Karpas-422 (cell line): ENCODE data around the gene CRYGS. TPM values are rescaled to one million over a fixed set of nuclear protein-coding genes. Genes with fewer than 3 reads are reported as not detected.
"Not testable (repeated sequence)": the region's sequence is repeated elsewhere in the genome, so short reads cannot be mapped to it uniquely, and the experiment has no call there.

Source experiments
- DNase-seq: peaks from one replicate; pipeline ENCODE4 v3.0.0-alpha.2; 2015
- H2AFZ ChIP-seq: fragments of 200-600 bp; sonication (generic); 2 replicates; pipeline ENCODE4 v1.6.1; 2014; ENCODE audit warnings: antibody characterized with exemption, low read length, mixed read lengths
- H3K27ac ChIP-seq: fragments of 200-600 bp; sonication (generic); 2 replicates; pipeline ENCODE4 v1.5.1; 2014; ENCODE audit warnings: mild to moderate bottlenecking, low read length, moderate library complexity
- H3K27me3 ChIP-seq: fragments of 200-600 bp; sonication (generic); 2 replicates; pipeline ENCODE4 v1.6.1; 2014; ENCODE audit warnings: low read length, mixed read lengths
- H3K36me3 ChIP-seq: fragments of 200-600 bp; sonication (generic); 2 replicates; pipeline ENCODE4 v1.6.1; 2014; ENCODE audit warnings: low read length, mixed read lengths; ENCODE audit not compliant: insufficient read depth
- H3K4me1 ChIP-seq: fragments of 200-600 bp; sonication (generic); 2 replicates; pipeline ENCODE4 v1.6.1; 2014; ENCODE audit warnings: mild to moderate bottlenecking, low read length, mixed read lengths
- H3K4me2 ChIP-seq: fragments of 200-600 bp; sonication (generic); 2 replicates; pipeline ENCODE4 v1.6.1; 2014; ENCODE audit warnings: low read length, low read depth, mild to moderate bottlenecking; ENCODE audit not compliant: poor library complexity, severe bottlenecking
- H3K4me3 ChIP-seq: fragments of 200-600 bp; sonication (generic); 2 replicates; pipeline ENCODE4 v1.5.1; 2014; ENCODE audit warnings: mild to moderate bottlenecking, antibody characterized with exemption, low read length, mixed read lengths
- H3K79me2 ChIP-seq: fragments of 200-600 bp; sonication (generic); 2 replicates; pipeline ENCODE4 v1.6.1; 2014; ENCODE audit warnings: mild to moderate bottlenecking, low read length, mixed read lengths
- H3K9ac ChIP-seq: fragments of 200-600 bp; sonication (generic); 2 replicates; pipeline ENCODE4 v1.6.0; 2014; ENCODE audit warnings: low read length
- H3K9me2 ChIP-seq: fragments of 200-600 bp; sonication (generic), shearing (Covaris generic); replicated peaks from 2 replicates; pipeline ENCODE4 v1.6.0; 2014; ENCODE audit warnings: mild to moderate bottlenecking, low read length, moderate library complexity; ENCODE audit not compliant: insufficient read depth
- H3K9me3 ChIP-seq: fragments of 300-700, 200-600 bp; sonication (generic); 2 replicates; pipeline ENCODE4 v1.6.1; 2014; ENCODE audit warnings: low read length, mixed read lengths
- H4K20me1 ChIP-seq: fragments of 200-600 bp; sonication (generic); 2 replicates; pipeline ENCODE4 v1.6.1; 2014; ENCODE audit warnings: mild to moderate bottlenecking, antibody characterized with exemption, low read length, low read depth; ENCODE audit not compliant: insufficient read depth
- total RNA-seq: library from RNA; depleted of rRNA; stranded (reverse); fragments of >200 nt; shearing (Covaris generic); gene quantifications from 2 replicates; pipeline ENCODE4 v1.2.3, GENCODE V29; 2014; ENCODE audit warnings: low replicate concordance

CRYGS gene
- total RNA-seq, 1 experiment from 2014 or later, result 18.4 TPM

DNA sequence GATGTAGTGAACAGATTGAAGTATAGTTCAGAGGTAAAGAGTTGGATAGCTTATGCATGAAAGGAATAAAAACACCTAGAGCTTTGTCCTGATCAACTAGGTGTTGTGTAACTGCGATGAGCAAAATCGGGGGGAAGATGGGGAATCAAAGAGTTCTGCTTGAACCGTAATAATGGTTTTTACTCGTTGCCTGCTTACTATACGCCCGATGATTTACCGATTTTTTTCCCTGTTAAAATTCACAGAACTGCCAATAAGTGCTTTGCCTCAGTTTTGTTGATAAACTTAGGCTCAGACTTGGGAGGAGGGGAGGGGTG, 25.6 kb upstream of the CRYGS start:
- Histone ChIP-seq H3K9me2 (no peaks in the 10 kb centered on the region), H3K27me3 (no peaks in the 10 kb centered on the region), H3K9me3 (no peaks in the 10 kb centered on the region), H3K4me1 (peaks cover 55% of the 10 kb centered on the region), H2AFZ (0 out of 2 replicates have a peak overlapping the region, but pooled peaks have one; percentile 38), H3K9ac (peak overlapping the region; percentile 85), H3K27ac (peak overlapping the region; percentile 27; the same call in 1 of the 2 replicates), H3K79me2 (peaks cover 88% of the 10 kb centered on the region), H3K4me2 (peak overlapping the region; percentile 99), H3K4me3 (peak overlapping the region; percentile 86), H4K20me1 (no peaks in the 10 kb centered on the region), H3K36me3 (peaks cover 20% of the 10 kb centered on the region; the same call in 1 of the 2 replicates)
- peak; percentile 49 for DNase-seq

DNA sequence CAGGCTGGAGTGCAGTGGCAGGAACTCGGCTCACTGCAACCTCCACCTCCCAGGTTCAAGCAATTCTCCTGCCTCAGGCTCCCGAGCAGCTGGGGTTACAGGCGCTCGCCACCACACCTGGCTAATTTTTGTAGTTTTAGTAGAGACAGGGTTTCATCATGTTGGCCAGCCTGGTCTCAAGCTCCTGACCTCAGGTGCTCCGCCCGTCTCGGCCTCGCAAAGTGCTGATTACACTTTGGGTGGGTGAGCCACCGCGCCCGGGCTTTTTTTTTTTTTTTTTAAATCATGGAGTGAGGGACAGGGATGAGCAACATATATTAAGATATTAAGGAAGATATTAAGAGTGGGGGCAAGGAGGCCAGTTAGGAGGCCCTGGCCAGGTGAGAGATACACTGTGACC, 25.2 kb upstream of the CRYGS start:
- not testable (repeated sequence) for H2AFZ ChIP-seq, H4K20me1 ChIP-seq, H3K9me2 ChIP-seq, DNase-seq, H3K9me3 ChIP-seq, H3K27me3 ChIP-seq
- Histone ChIP-seq H3K4me2 (peak overlapping the region; percentile 99), H3K4me3 (peak overlapping the region; percentile 86), H3K79me2 (peaks cover 90% of the 10 kb centered on the region), H3K27ac (peak overlapping the region; percentile 27; the same call in 1 of the 2 replicates), H3K36me3 (peaks cover 18% of the 10 kb centered on the region; the same call in 1 of the 2 replicates), H3K4me1 (peaks cover 59% of the 10 kb centered on the region), H3K9ac (peak overlapping the region; percentile 85)

DNA sequence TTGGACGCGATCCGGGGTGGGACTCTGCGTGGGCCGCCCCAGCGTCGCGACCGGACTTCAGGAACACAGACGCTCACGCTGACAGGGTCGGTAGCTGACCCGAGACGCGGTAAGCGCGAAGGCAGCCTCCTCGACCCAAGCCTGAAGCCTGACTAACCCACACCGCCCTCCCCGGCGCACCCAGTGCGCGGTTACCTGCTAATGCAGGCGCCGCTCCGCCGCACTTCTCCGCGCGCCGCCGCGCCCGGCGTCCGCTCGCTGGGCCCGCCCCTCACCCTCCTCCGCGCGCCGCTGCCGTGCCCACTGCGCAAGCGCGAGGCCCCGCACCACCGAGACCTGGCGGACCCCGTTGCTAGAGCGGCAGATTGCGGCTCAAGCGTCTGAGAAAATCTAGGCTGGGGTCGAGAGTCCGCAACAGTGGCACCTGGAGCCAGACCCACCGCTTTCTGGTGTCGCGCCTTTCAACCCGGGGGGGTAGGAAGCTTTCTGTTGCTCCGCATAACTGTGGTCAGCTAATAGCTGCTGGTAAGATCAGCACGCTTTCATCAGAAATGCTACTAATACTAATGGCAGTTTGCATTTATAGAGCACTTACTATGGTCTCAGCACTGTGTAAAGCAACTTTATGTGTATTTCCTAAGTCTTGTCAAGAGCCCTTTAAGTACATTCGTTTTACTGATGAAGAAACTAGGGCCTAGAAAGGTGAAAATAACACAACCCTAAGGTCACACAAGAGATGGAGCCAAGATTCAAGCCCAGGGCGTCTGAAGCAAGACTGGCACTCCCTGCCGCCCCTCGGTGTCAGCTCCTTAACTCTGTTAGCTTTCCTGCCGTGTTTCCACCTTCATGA, 23.1 kb upstream of the CRYGS start, which contains the start of gene TBCCD1:
Gene TBCCD1 (minus strand): TSS at position 268 of the 850 bp plus-strand sequence. CDS start 3,010 bp downstream, outside the sequence.
- Histone ChIP-seq H3K79me2 (peaks cover 92% of the 10 kb centered on the region), H2AFZ (peak within 1 kb of the TSS; percentile 74), H3K36me3 (peaks cover 13% of the 10 kb centered on the region; the same call in 1 of the 2 replicates), H3K4me3 (peak within 1 kb of the TSS; percentile 87), H3K9me2 (no peaks in the 10 kb centered on the region), H3K9ac (peak within 1 kb of the TSS; percentile 88), H3K4me1 (peaks cover 47% of the 10 kb centered on the region), H3K27ac (peak within 1 kb of the TSS; percentile 73), H4K20me1 (no peaks in the 10 kb centered on the region), H3K4me2 (peak within 1 kb of the TSS; percentile 99), H3K27me3 (no peaks in the 10 kb centered on the region), H3K9me3 (no peaks in the 10 kb centered on the region)
- DNase-seq, result peak; percentile 97

DNA sequence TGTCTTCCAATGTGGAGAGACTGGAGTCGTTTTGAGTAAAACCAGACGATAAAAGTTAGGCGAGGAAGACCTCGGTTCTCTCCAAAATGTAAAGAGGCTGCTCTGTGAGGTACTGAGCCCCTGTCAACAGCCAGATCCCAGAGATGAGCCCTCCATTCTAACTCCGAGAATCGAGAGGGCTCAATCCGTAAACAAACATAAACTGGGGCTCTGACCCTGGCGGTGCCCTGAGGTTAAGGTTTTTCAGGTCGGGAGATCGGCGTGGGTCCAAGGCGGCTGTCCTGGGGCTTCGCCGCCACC, 22.5 kb upstream of the CRYGS start:
- Histone ChIP-seq H3K4me2 (peak overlapping the region; percentile 99), H2AFZ (peak overlapping the region; percentile 71), H3K4me3 (peak overlapping the region; percentile 87), H3K27ac (peak overlapping the region; percentile 45), H4K20me1 (no peaks in the 10 kb centered on the region), H3K4me1 (peaks cover 42% of the 10 kb centered on the region), H3K9me2 (no peaks in the 10 kb centered on the region), H3K9me3 (no peaks in the 10 kb centered on the region), H3K27me3 (no peaks in the 10 kb centered on the region), H3K9ac (peak overlapping the region; percentile 88), H3K79me2 (peaks cover 92% of the 10 kb centered on the region), H3K36me3 (peaks cover 18% of the 10 kb centered on the region; the same call in 1 of the 2 replicates)
- DNase-seq, result no peak

DNA sequence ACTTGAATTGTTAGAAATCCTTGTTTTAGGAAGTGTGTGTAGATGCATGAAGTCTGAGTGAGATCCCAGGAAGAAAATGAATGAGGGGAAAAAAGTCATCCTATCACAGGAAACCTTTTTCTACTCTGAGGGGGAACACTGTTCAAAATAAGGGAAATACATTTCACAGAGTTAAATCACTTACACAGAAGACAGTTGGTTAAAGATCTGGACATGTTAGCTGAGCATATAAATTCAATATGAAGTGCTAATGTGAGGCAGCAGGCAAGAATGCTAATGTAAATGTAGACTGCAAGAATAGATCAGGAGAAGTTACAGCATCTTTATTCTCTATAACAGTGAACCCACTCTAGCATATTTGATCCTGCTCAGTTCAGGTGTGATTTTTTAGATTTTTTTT, 20.4 kb upstream of the CRYGS start:
- H3K4me1 ChIP-seq, result peaks cover 37% of the 10 kb centered on the region
- peaks cover 95% of the 10 kb centered on the region for H3K79me2 ChIP-seq
- DNase-seq, result no peak
- H3K27me3 ChIP-seq, result no peaks in the 10 kb centered on the region
- H3K9me2 ChIP-seq, result no peaks in the 10 kb centered on the region
- no peaks in the 10 kb centered on the region for H4K20me1 ChIP-seq
- H3K4me3 ChIP-seq, result no peak overlapping the region
- no peak overlapping the region for H3K9ac ChIP-seq
- H2AFZ ChIP-seq, result no peak overlapping the region
- 0 out of 2 replicates have a peak overlapping the region, but pooled peaks have one; percentile 32 for H3K27ac ChIP-seq
- no peak overlapping the region for H3K4me2 ChIP-seq
- H3K9me3 ChIP-seq, result no peaks in the 10 kb centered on the region
- peaks cover 28% of the 10 kb centered on the region; the same call in 1 of the 2 replicates for H3K36me3 ChIP-seq

DNA sequence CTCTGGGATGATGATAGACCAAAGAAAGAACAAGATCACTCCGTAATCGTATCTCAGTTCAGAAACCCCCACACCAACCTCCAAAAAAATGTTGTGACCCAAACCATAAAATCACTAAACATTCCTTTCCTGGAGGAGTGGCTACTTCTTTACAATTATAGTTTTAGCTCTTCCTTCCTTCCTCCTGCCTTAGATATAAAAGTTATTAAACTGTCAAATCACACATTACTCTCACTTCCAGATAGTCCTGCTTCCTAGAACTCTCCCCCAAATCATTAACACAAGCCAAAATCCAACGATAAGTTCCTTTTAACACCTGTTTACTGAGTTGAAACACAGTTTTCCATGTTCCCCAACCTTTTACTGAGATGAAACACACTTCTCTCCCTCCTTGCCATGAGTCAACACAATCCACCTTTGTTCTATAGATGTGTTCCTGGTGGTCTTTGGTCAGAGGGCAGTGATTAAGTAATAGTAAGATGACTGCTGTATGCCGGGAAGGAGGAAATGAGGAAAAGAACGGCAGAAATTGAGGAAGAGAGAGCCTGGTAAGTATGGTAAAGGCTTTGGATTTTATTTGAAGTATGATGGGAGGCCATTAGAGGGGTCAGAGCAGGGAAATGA, 8.3 kb upstream of the CRYGS start:
- no peaks in the 10 kb centered on the region for H4K20me1 ChIP-seq
- DNase-seq, result no peak
- H3K4me2 ChIP-seq, result no peak overlapping the region
- H2AFZ ChIP-seq, result no peak overlapping the region
- H3K9me3 ChIP-seq, result no peaks in the 10 kb centered on the region
- H3K9me2 ChIP-seq, result no peaks in the 10 kb centered on the region
- peaks cover 10% of the 10 kb centered on the region for H3K79me2 ChIP-seq
- H3K4me1 ChIP-seq, result no peaks in the 10 kb centered on the region
- H3K9ac ChIP-seq, result no peak overlapping the region
- H3K27me3 ChIP-seq, result no peaks in the 10 kb centered on the region
- no peak overlapping the region for H3K4me3 ChIP-seq
- peaks cover 72% of the 10 kb centered on the region for H3K36me3 ChIP-seq
- no peak overlapping the region for H3K27ac ChIP-seq

DNA sequence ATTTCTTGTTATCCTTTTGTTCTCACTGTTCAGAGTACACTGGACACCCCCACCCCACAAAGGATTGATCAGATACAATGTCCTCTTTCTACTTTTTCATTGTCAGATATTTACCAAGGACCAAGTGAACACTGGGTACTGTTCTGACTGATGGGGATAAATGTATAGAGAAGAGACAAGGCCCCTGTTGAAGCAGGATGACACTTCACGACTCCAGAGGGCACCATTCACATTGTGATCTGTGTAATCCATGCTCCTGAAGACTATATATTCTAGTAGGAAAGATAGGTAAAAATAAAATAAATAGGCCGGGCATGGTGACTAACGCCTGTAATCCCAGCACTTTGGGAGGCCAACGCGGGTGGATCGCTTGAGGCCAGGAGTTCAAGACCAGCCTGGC, 7.2 kb upstream of the CRYGS start:
- no peak overlapping the region for H3K4me2 ChIP-seq
- no peaks in the 10 kb centered on the region for H3K9me3 ChIP-seq
- no peak overlapping the region for H3K27ac ChIP-seq
- no peaks in the 10 kb centered on the region for H3K4me1 ChIP-seq
- H3K4me3 ChIP-seq, result no peak overlapping the region
- H2AFZ ChIP-seq, result no peak overlapping the region
- H3K9me2 ChIP-seq, result no peaks in the 10 kb centered on the region
- H3K9ac ChIP-seq, result no peak overlapping the region
- no peaks in the 10 kb centered on the region for H3K27me3 ChIP-seq
- H3K36me3 ChIP-seq, result peaks cover 67% of the 10 kb centered on the region
- DNase-seq, result no peak
- peaks cover 3% of the 10 kb centered on the region; the same call in 1 of the 2 replicates for H3K79me2 ChIP-seq
- no peaks in the 10 kb centered on the region for H4K20me1 ChIP-seq

DNA sequence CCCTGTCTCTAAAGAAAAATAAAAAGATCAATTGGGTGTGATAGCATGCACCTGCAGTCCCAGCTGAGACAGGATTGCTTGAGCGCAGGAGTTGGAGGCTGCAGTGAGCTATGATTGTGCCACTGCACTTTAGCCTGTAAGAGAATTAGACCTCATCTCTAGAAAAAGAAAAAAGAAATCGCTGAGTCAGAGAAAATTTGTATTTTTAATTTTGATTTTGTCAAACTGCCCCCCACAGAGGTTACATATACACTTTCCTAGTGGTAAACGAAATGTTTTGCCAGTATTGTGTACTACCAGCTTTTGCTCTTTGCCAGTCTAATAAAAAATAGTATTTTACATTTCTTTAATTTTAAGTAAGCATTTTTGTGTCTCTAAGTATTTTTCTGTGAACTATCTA, 5.3 kb upstream of the CRYGS start:
- Histone ChIP-seq H3K4me1 (no peaks in the 10 kb centered on the region), H3K9me2 (no peaks in the 10 kb centered on the region), H2AFZ (no peak overlapping the region), H3K4me3 (no peak overlapping the region), H3K4me2 (no peak overlapping the region), H3K79me2 (no peaks in the 10 kb centered on the region), H3K9ac (no peak overlapping the region), H3K36me3 (peaks cover 61% of the 10 kb centered on the region), H4K20me1 (no peaks in the 10 kb centered on the region), H3K27ac (no peak overlapping the region), H3K9me3 (no peaks in the 10 kb centered on the region), H3K27me3 (no peaks in the 10 kb centered on the region)
- no peak for DNase-seq
